Astrocyte (in vitro differentiated cells and primary cell): ENCODE measurements around the gene SCAMP4. TPM values are rescaled to one million over a fixed set of nuclear protein-coding genes. Genes with fewer than 3 reads are reported as not detected.

Experiments used
- DNase-seq: peaks from one replicate; pipeline ENCODE4 v3.0.0-alpha.2; 2010; ENCODE audit warnings: low read depth
- FAIRE-seq: peaks from 2 replicates; lab custom pipeline; 2011; peaks lifted over from hg19 to GRCh38; lab: Jason Lieb, UNC
- H2AFZ ChIP-seq: 2 replicates; pipeline ENCODE4 v1.6.0; 2012; ENCODE audit warnings: low read depth, low read length, inconsistent platforms
- H3K27ac ChIP-seq: 2 replicates; pipeline ENCODE4 v1.5.1; 2011; ENCODE audit warnings: low read depth, low read length, inconsistent platforms
- H3K27me3 ChIP-seq: 2 replicates; pipeline ENCODE4 v1.6.0; 2011; ENCODE audit warnings: low read length, inconsistent platforms; ENCODE audit not compliant: insufficient read depth
- H3K36me3 ChIP-seq: 2 replicates; pipeline ENCODE4 v1.5.1; 2011; ENCODE audit warnings: low read length, inconsistent platforms; ENCODE audit not compliant: insufficient read depth
- H3K4me1 ChIP-seq: 2 replicates; pipeline ENCODE4 v1.5.1; 2011; ENCODE audit warnings: low read length, inconsistent platforms; ENCODE audit not compliant: insufficient read depth
- H3K4me2 ChIP-seq: 2 replicates; pipeline ENCODE4 v1.6.0; 2012; ENCODE audit warnings: low read length, inconsistent platforms
- H3K4me3 ChIP-seq: 2 replicates; pipeline ENCODE4 v1.5.1; 2011; ENCODE audit warnings: low read depth, mild to moderate bottlenecking, low read length, inconsistent platforms; ENCODE audit not compliant: insufficient read depth
- H3K79me2 ChIP-seq: 2 replicates; pipeline ENCODE4 v1.6.0; 2012; ENCODE audit warnings: mild to moderate bottlenecking, low read length, inconsistent platforms; ENCODE audit not compliant: insufficient read depth
- H3K9ac ChIP-seq: 2 replicates; pipeline ENCODE4 v1.6.0; 2012; ENCODE audit warnings: mild to moderate bottlenecking, low read length, inconsistent platforms
- H3K9me3 ChIP-seq: 2 replicates; pipeline ENCODE4 v1.5.1; 2012; ENCODE audit warnings: low read depth, mild to moderate bottlenecking, low read length, inconsistent platforms; ENCODE audit not compliant: insufficient read depth
- H4K20me1 ChIP-seq: 2 replicates; pipeline ENCODE4 v1.6.0; 2012; ENCODE audit warnings: low read length, inconsistent platforms; ENCODE audit not compliant: insufficient read depth
- H3K27ac Mint-ChIP-seq: one replicate; pipeline ENCODE4 v1.8.0; 2021; ENCODE audit warnings: mild to moderate bottlenecking, mixed read lengths; ENCODE audit not compliant: unreplicated experiment
- H3K27me3 Mint-ChIP-seq: one replicate; pipeline ENCODE4 v1.8.0; 2021; ENCODE audit warnings: low read depth, mixed read lengths; ENCODE audit not compliant: unreplicated experiment
- H3K36me3 Mint-ChIP-seq: one replicate; pipeline ENCODE4 v1.8.0; 2021; ENCODE audit warnings: low read depth, mixed read lengths; ENCODE audit not compliant: unreplicated experiment
- H3K4me1 Mint-ChIP-seq: one replicate; pipeline ENCODE4 v1.8.0; 2021; ENCODE audit warnings: low read depth, mixed read lengths; ENCODE audit not compliant: unreplicated experiment
- H3K4me3 Mint-ChIP-seq: one replicate; pipeline ENCODE4 v1.8.0; 2021; ENCODE audit warnings: mild to moderate bottlenecking, moderate library complexity, mixed read lengths; ENCODE audit not compliant: unreplicated experiment
- H3K9me3 Mint-ChIP-seq: one replicate; pipeline ENCODE4 v1.8.0; 2021; ENCODE audit warnings: mild to moderate bottlenecking, mixed read lengths; ENCODE audit not compliant: unreplicated experiment
- EZH2 ChIP-seq: IDR thresholded peaks from 2 replicates; pipeline ENCODE4 v1.6.1; 2012; ENCODE audit warnings: mild to moderate bottlenecking, low read length, inconsistent platforms; ENCODE audit not compliant: insufficient read depth
- total RNA-seq: library from RNA; stranded (reverse); gene quantifications from 2 replicates; pipeline ENCODE4 v1.2.1, GENCODE V29; 2021
- TF ChIP-seq, protein P1 (sequence below): IDR thresholded peaks from 2 replicates; pipeline ENCODE4 v1.5.1; 2011; ENCODE audit warnings: low read depth, mild to moderate bottlenecking, inconsistent platforms, low read length, moderate library complexity; ENCODE audit not compliant: insufficient read depth

Gene SCAMP4
- total RNA-seq, 1 donor from 2014 or later = 72.2 TPM

- Histone ChIP-seq H3K4me1 (peaks cover 54% of the 10 kb centered on the region), H3K9ac (peak overlapping the region; percentile 14), H3K36me3 (no peaks in the 10 kb centered on the region), H3K27me3 (no peaks in the 10 kb centered on the region), H3K27ac (peak overlapping the region; percentile 26), H3K4me3 (no peak overlapping the region), H2AFZ (no peak overlapping the region), H3K9me3 (no peaks in the 10 kb centered on the region), H4K20me1 (peaks cover 89% of the 10 kb centered on the region), H3K4me2 (peak overlapping the region; percentile 81), H3K79me2 (peaks cover 98% of the 10 kb centered on the region)
- Mint-ChIP-seq H3K4me1 (peaks cover 14% of the 10 kb centered on the region), H3K36me3 (no peaks in the 10 kb centered on the region), H3K4me3 (peak overlapping the region; percentile 40), H3K9me3 (no peaks in the 10 kb centered on the region), H3K27me3 (no peaks in the 10 kb centered on the region), H3K27ac (peak overlapping the region; percentile 66)
- no peak for FAIRE-seq
- DNase-seq = no peak
- TF ChIP-seq, protein P1, sequence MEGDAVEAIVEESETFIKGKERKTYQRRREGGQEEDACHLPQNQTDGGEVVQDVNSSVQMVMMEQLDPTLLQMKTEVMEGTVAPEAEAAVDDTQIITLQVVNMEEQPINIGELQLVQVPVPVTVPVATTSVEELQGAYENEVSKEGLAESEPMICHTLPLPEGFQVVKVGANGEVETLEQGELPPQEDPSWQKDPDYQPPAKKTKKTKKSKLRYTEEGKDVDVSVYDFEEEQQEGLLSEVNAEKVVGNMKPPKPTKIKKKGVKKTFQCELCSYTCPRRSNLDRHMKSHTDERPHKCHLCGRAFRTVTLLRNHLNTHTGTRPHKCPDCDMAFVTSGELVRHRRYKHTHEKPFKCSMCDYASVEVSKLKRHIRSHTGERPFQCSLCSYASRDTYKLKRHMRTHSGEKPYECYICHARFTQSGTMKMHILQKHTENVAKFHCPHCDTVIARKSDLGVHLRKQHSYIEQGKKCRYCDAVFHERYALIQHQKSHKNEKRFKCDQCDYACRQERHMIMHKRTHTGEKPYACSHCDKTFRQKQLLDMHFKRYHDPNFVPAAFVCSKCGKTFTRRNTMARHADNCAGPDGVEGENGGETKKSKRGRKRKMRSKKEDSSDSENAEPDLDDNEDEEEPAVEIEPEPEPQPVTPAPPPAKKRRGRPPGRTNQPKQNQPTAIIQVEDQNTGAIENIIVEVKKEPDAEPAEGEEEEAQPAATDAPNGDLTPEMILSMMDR = no peak
- no peak for TF ChIP-seq EZH2
Measured at GRCh38 chr19:1857648-1858326, 47.4 kb upstream of the SCAMP4 start.

DNA sequence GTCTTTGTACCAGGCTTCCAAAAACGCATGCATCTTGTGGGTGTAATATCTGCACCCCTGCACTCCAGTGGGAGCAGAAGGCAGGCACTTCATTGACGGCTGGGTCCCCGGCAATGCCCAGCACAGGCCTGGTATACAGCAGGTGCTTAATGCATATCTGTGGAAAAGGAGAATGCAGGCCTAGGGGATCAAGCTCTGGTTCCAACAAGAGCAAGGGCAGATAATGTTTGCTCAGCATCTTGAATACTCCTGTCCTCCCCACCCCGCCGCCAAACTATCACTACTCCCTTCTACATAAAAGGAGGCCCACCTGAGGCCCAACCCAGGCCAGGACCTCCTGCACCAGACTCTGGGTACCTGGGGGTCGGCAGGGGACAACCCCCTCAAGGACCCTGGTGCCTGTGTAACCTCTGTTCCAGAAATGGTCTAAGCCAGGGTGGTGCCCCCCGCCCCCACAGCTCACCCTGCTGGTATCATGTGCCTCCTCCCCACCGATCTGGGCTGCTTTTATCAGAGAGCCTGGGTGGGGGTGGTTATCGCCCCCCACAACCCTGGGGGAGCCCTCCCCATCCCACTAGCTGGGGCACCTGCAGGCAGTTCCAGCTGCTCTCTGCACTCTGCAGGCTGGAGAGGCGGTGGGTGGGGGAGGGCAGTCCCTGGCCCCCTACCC, 46.7 kb upstream of the SCAMP4 start:
- Mint-ChIP-seq H3K27ac (peak overlapping the region; percentile 7), H3K27me3 (no peaks in the 10 kb centered on the region), H3K36me3 (no peaks in the 10 kb centered on the region), H3K4me3 (no peak overlapping the region), H3K4me1 (peaks cover 12% of the 10 kb centered on the region), H3K9me3 (no peaks in the 10 kb centered on the region)
- H3K79me2 ChIP-seq = peaks cover 90% of the 10 kb centered on the region
- no peak overlapping the region for H2AFZ ChIP-seq
- no peak overlapping the region for H3K27ac ChIP-seq
- H4K20me1 ChIP-seq = peaks cover 81% of the 10 kb centered on the region
- H3K27me3 ChIP-seq = no peaks in the 10 kb centered on the region
- no peaks in the 10 kb centered on the region for H3K9me3 ChIP-seq
- TF ChIP-seq, protein P1 = no peak
- no peak for TF ChIP-seq EZH2
- FAIRE-seq = no peak
- H3K9ac ChIP-seq = no peak overlapping the region
- H3K36me3 ChIP-seq = no peaks in the 10 kb centered on the region
- DNase-seq = no peak
- peaks cover 54% of the 10 kb centered on the region for H3K4me1 ChIP-seq
- H3K4me3 ChIP-seq = no peak overlapping the region
- H3K4me2 ChIP-seq = no peak overlapping the region

DNA sequence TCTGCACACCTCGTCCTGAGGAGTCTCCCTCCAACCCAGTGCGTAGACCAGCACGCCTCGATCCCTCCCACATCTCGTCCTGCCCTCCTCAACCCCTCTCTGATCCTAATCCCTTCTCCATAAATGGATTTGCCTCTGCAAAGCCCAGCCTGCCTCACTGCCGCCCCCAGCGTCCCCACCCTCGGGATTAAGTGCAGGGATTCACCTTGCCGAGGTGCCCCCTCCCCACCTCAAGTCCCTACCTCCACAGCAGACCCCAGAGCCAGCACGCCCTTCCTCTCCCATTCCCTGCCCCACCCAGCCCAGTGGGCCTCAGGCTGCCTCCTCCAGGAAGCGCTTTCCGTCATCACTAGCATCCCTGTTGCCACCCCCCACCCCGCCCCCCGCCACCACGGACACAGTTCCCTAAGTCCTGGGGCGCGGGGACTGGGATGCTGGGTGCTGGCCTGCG, 45.8 kb upstream of the SCAMP4 start:
- Histone ChIP-seq H3K27ac (no peak overlapping the region), H3K4me3 (no peak overlapping the region), H2AFZ (no peak overlapping the region), H3K9me3 (no peaks in the 10 kb centered on the region), H3K27me3 (no peaks in the 10 kb centered on the region), H3K4me1 (peaks cover 54% of the 10 kb centered on the region), H3K36me3 (no peaks in the 10 kb centered on the region), H3K9ac (peak overlapping the region; percentile 85), H3K79me2 (peaks cover 83% of the 10 kb centered on the region), H3K4me2 (peak overlapping the region; percentile 98), H4K20me1 (peaks cover 73% of the 10 kb centered on the region)
- no peaks in the 10 kb centered on the region for H3K9me3 Mint-ChIP-seq
- peaks cover 12% of the 10 kb centered on the region for H3K4me1 Mint-ChIP-seq
- FAIRE-seq (no peak), DNase-seq (no peak)
- no peaks in the 10 kb centered on the region for H3K27me3 Mint-ChIP-seq
- peak overlapping the region; percentile 73 for H3K4me3 Mint-ChIP-seq
- TF ChIP-seq EZH2 = no peak
- TF ChIP-seq, protein P1 = no peak
- H3K36me3 Mint-ChIP-seq = no peaks in the 10 kb centered on the region
- peak overlapping the region; percentile 78 for H3K27ac Mint-ChIP-seq
